Peyer's patch (tissue), 4 donors: ENCODE data around the gene BAHCC1.

Source experiments
- CTCF ChIP-seq, 6 experiments: fragments of 450-650 bp in 4 of 6; fragments of 200-600 bp in 2 of 6; sonication (generic) in 1 of 6; IDR thresholded peaks; one replicate each; pipeline ENCODE4 v1.5.1; 2017 to 2019; ENCODE audit warnings: antibody characterized with exemption in 6 of 6, mild to moderate bottlenecking in 3 of 6, moderate library complexity in 1 of 6
- POLR2A ChIP-seq, 2 donors: fragments of 450-650 bp; IDR thresholded peaks; one replicate each; pipeline ENCODE4 v1.5.1; 2017; ENCODE audit warnings: antibody characterized with exemption in 2 of 2, mild to moderate bottlenecking in 2 of 2, moderate library complexity in 2 of 2

GRCh38 chr17:81451823-81452222 lies 56.6 kb downstream of the BAHCC1 start:
- no peak for TF ChIP-seq POLR2A (IDR thresholded peaks at IDR 0.05)
- TF ChIP-seq CTCF (IDR thresholded peaks at IDR 0.05), result no peak
